Measurements from ENCODE around the gene RGS4. TPM values are rescaled to one million over a fixed set of nuclear protein-coding genes. Genes with fewer than 3 reads are reported as not detected.

Gene RGS4
- total RNA-seq, 1 donor from 2014 or later = 0.43 TPM

DNA sequence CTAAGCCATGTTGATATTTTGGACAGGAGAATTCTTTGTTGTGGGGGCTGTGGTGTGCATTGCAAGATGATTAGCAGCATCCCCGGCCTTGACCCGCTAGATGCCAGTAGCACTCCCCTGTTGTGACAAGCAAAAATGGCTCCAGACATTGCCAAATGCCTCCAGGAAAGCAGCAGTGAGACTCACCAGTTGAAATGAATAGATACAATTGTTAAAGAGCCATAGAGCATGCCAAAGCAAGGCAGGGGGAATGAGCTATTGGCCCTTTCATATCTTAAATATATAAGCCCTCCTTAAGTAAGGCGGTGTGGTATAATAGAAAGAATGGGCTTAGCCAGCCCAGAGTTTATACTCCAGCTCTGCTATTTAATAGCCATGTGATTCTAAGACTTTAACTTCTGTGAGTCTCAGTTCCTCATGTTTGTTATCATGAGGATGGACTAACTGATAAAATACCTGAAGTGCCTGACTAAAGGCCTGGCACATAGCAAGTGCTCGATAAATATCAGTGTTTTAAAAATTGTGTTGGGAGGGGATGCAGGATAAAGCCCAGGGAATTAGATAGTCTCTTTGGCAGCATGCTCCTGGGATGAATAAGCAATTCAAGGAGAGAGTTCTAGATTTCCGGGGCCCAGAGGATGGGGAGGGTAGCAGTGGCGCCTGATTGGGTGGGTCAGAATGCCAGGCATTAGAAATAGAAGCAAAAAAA is 21.1 kb upstream of the RGS4 start:
- no peaks in the 10 kb centered on the region for H3K4me1 ChIP-seq
- no peak overlapping the region for H2AFZ ChIP-seq (replicated peaks)
- no peaks in the 10 kb centered on the region for H4K20me1 ChIP-seq (ENCODE audit: low read depth)
- H3K36me3 Mint-ChIP-seq = no peaks in the 10 kb centered on the region
- no peak overlapping the region for H3K4me3 ChIP-seq
- DNase-seq (ENCODE audit: low spot score) = no peak
- H3K4me1 Mint-ChIP-seq = no peaks in the 10 kb centered on the region
- H3K27me3 Mint-ChIP-seq (ENCODE audit: insufficient read depth, low read depth) = no peaks in the 10 kb centered on the region
- no peaks in the 10 kb centered on the region for H3K79me2 ChIP-seq (ENCODE audit: low read depth)
- TF ChIP-seq EZH2phosphoT487 (IDR thresholded peaks at IDR 0.05) = no peak
- TF ChIP-seq, protein P1, sequence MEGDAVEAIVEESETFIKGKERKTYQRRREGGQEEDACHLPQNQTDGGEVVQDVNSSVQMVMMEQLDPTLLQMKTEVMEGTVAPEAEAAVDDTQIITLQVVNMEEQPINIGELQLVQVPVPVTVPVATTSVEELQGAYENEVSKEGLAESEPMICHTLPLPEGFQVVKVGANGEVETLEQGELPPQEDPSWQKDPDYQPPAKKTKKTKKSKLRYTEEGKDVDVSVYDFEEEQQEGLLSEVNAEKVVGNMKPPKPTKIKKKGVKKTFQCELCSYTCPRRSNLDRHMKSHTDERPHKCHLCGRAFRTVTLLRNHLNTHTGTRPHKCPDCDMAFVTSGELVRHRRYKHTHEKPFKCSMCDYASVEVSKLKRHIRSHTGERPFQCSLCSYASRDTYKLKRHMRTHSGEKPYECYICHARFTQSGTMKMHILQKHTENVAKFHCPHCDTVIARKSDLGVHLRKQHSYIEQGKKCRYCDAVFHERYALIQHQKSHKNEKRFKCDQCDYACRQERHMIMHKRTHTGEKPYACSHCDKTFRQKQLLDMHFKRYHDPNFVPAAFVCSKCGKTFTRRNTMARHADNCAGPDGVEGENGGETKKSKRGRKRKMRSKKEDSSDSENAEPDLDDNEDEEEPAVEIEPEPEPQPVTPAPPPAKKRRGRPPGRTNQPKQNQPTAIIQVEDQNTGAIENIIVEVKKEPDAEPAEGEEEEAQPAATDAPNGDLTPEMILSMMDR (IDR thresholded peaks at IDR 0.05) = no peak
- no peak for TF ChIP-seq EZH2 (IDR thresholded peaks at IDR 0.05)
- no peaks in the 10 kb centered on the region for H3K27me3 ChIP-seq
- H3K4me3 Mint-ChIP-seq = no peak overlapping the region
- H3K9me3 Mint-ChIP-seq = no peaks in the 10 kb centered on the region
- no peaks in the 10 kb centered on the region for H3K36me3 ChIP-seq
- no peak overlapping the region for H3K27ac Mint-ChIP-seq
- no peak overlapping the region for H3K9ac ChIP-seq
- H3F3A ChIP-seq (ENCODE audit: low read depth) = no peaks in the 10 kb centered on the region
- H3K9me3 ChIP-seq (ENCODE audit: low read depth) = no peaks in the 10 kb centered on the region
- H3K4me2 ChIP-seq = no peak overlapping the region
- no peak overlapping the region for H3K27ac ChIP-seq

DNA sequence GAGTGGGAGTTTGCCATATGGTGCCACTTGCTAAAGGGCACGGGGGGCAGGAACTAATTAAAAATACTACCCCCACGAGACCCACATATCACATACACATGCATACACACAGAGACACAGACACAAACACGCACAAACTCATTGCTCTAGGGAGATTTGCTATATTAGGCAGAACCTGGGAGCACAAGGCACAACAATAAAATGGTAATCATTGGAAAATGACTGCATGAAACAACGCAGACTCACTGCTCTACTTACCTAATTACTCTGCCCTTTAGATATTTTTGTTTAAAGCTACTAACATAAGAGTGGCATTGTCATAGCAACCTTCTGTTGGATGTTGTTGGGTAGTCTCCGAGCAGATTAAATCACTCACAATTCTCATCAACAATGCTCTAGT is 20.3 kb upstream of the RGS4 start:
- no peak overlapping the region for H3K27ac Mint-ChIP-seq
- H3K4me3 Mint-ChIP-seq = no peak overlapping the region

GRCh38 chr1:163049296-163049695 is 19.9 kb upstream of the RGS4 start:
- Mint-ChIP-seq H3K36me3 (no peaks in the 10 kb centered on the region), H3K4me3 (no peak overlapping the region), H3K27me3 (ENCODE audit: insufficient read depth, low read depth) (no peaks in the 10 kb centered on the region), H3K9me3 (no peaks in the 10 kb centered on the region), H3K27ac (no peak overlapping the region), H3K4me1 (peaks cover 4% of the 10 kb centered on the region)
- Histone ChIP-seq H3K27me3 (no peaks in the 10 kb centered on the region), H3K9me3 (ENCODE audit: low read depth) (no peaks in the 10 kb centered on the region), H3F3A (ENCODE audit: low read depth) (no peaks in the 10 kb centered on the region), H3K79me2 (ENCODE audit: low read depth) (no peaks in the 10 kb centered on the region), H3K27ac (no peak overlapping the region), H3K4me1 (no peaks in the 10 kb centered on the region), H3K9ac (no peak overlapping the region), H3K4me2 (no peak overlapping the region), H4K20me1 (ENCODE audit: low read depth) (no peaks in the 10 kb centered on the region), H3K4me3 (no peak overlapping the region), H2AFZ (replicated peaks) (no peak overlapping the region), H3K36me3 (no peaks in the 10 kb centered on the region)
- TF ChIP-seq, protein P1 (IDR thresholded peaks at IDR 0.05) = no peak
- TF ChIP-seq EZH2 (IDR thresholded peaks at IDR 0.05) = no peak
- no peak for TF ChIP-seq EZH2phosphoT487 (IDR thresholded peaks at IDR 0.05)
- no peak for DNase-seq (ENCODE audit: low spot score)

More for the DNA sequence above, 20.3 kb upstream of the RGS4 start:
- no peak overlapping the region for H3K27ac ChIP-seq
- H3K4me1 ChIP-seq = no peaks in the 10 kb centered on the region
- H3K79me2 ChIP-seq (ENCODE audit: low read depth) = no peaks in the 10 kb centered on the region
- no peaks in the 10 kb centered on the region for H3K9me3 Mint-ChIP-seq
- H3K4me3 ChIP-seq = no peak overlapping the region
- no peak for TF ChIP-seq EZH2phosphoT487 (IDR thresholded peaks at IDR 0.05)
- TF ChIP-seq, protein P1 (IDR thresholded peaks at IDR 0.05) = no peak
- no peak for TF ChIP-seq EZH2 (IDR thresholded peaks at IDR 0.05)
- H3K36me3 Mint-ChIP-seq = no peaks in the 10 kb centered on the region
- H4K20me1 ChIP-seq (ENCODE audit: low read depth) = no peaks in the 10 kb centered on the region
- H3K4me2 ChIP-seq = no peak overlapping the region
- H3K27me3 ChIP-seq = no peaks in the 10 kb centered on the region
- H3K36me3 ChIP-seq = no peaks in the 10 kb centered on the region
- H3K4me1 Mint-ChIP-seq = no peaks in the 10 kb centered on the region
- no peaks in the 10 kb centered on the region for H3K9me3 ChIP-seq (ENCODE audit: low read depth)
- H3K9ac ChIP-seq = no peak overlapping the region
- no peak overlapping the region for H2AFZ ChIP-seq (replicated peaks)
- H3F3A ChIP-seq (ENCODE audit: low read depth) = no peaks in the 10 kb centered on the region
- H3K27me3 Mint-ChIP-seq (ENCODE audit: insufficient read depth, low read depth) = no peaks in the 10 kb centered on the region
- no peak for DNase-seq (ENCODE audit: low spot score)

All from neural progenitor cell (in vitro differentiated cells).